Pancreas (tissue), 10 donors: ENCODE results near the gene COG6. TPM values are rescaled to one million over a fixed set of nuclear protein-coding genes. Genes with fewer than 3 reads are reported as not detected.

ENCODE experiments used
- ATAC-seq, 4 donors: fragments of 200-7000 bp; cut with Tn5 transposase; one replicate each; pipeline versions ENCODE4 v1.8.0 to v1.9.1; 2020; ENCODE audit warnings: mild to moderate bottlenecking in 4 of 4, moderate library complexity in 4 of 4
- DNase-seq, 6 donors: peaks; one replicate each; pipeline ENCODE4 v3.0.0-alpha.2; 2020
- FAIRE-seq: peaks from 2 replicates; lab custom pipeline; 2012; peaks lifted over from hg19 to GRCh38; lab: Jason Lieb, UNC
- H3K27ac ChIP-seq, 4 donors: fragments of 200-600 bp; sonication (generic); 1 replicate in 3 of 4; 2 replicates in 1 of 4; pipeline versions ENCODE4 v1.5.0 to v1.8.0; 2020
- H3K27me3 ChIP-seq, 4 donors: fragments of 200-600 bp; one replicate each; pipeline ENCODE4 v1.8.0; 2021
- H3K36me3 ChIP-seq, 3 donors: fragments of 200-600 bp; sonication (generic) in 1 of 3; one replicate each; pipeline versions ENCODE4 v1.5.0 to v1.8.0; 2020 to 2021
- H3K4me1 ChIP-seq, 3 donors: fragments of 200-600 bp; one replicate each; pipeline ENCODE4 v1.8.0; 2021
- H3K4me3 ChIP-seq, 4 donors: fragments of 200-600 bp; sonication (generic) in 2 of 4; one replicate each; pipeline versions ENCODE4 v1.5.0 to v1.8.0; 2020 to 2021
- H3K9me3 ChIP-seq, 4 donors: fragments of 200-600 bp; one replicate each; pipeline ENCODE4 v1.8.0; 2021
- CTCF ChIP-seq, 4 donors: fragments of 200-600 bp; sonication (generic) in 3 of 4; IDR thresholded peaks; one replicate each; pipeline versions ENCODE4 v1.5.0 to v1.8.0; 2021; ENCODE audit warnings: antibody characterized with exemption in 4 of 4
- WGBS, 2 donors: extraction: QIAGEN DNeasy Blood & Tissue Kit; methylation state at CpG; one replicate each; pipeline ENCODE4 v1.1.7; 2013; 5-methylcytosine and 5-hydroxymethylcytosine counted together
- intact Hi-C, 3 donors: fragments of 100-400 bp; cut with DNase I; formaldehyde crosslinking; loops; one replicate each; pipeline versions ENCODE4 v1.11.1 to v1.14.2; 2022
- polyA plus RNA-seq, 2 donors: library from polyadenylated mRNA; stranded (reverse); fragments of 200-250 nt; gene quantifications; one replicate each; pipeline ENCODE4 v1.2.3, GENCODE V29; 2013
- total RNA-seq, 6 donors: library from RNA; stranded (reverse); fragmentation: NEBNext Ultra II Directional in 4 of 6; extraction: Animal tissue kit (Norgen Biotek cat#: 25700) in 4 of 6; gene quantifications; one replicate each; pipeline versions ENCODE4 v1.2.1 to v1.2.4, GENCODE V29; 2021 to 2023
- donor health status: healthy with polysubstance abuse.
- donor health status: DM: no; HTN: no; CAD: no; lungs with moderate emphysema.
- donor health status: DM: no; HTN: no; CAD: no.
- donor health status: control.
- donor health status: control.
- donor health status: Bipolar disorder and iron deficiency.
- donor health status: DM: yes; HTN: yes; CAD: no.
- donor health status: DM: no; HTN: no; CAD: no.
- donor health status: DM: no; HTN: no; CAD: no.
- donor health status: DM: yes; HTN: yes; CAD: no.

Gene COG6
- total and polyA plus RNA-seq, 8 donors = 6.7 to 30.7 (median 25.9) TPM

DNA sequence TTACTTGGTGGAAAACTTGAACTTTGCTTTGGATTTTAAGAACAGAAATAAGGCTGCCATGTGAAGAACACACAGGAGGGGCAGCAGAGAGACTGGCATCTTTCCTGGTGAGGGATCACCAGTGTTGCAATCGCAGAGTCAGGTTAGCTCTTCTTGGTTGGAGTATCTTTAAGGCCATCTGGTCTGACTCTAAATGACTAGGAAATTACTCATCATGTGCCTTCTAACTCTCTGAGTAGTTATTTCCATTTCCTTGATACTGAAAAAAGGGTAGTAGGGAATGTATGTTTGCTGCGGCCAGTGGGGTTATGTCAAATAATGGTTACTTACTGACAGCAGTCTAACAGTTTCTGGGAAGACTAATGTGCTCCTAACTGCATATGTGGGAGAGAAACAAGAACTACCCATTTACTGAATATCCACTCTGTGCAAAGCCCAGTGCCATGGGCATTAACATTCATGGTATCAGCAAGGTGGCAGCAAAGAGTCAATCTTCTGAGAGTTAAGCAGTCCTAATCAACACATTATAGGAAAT lies 122.1 kb downstream of the COG6 start:
- peak in 3 of 4 donors; percentile 25 to 65 (median 47) for ATAC-seq
- Histone ChIP-seq H3K36me3 (no peaks in the 10 kb centered on the region), H3K27me3 (no peaks in the 10 kb centered on the region), H3K27ac (no peak overlapping the region), H3K9me3 (no peaks in the 10 kb centered on the region), H3K4me1 (no peaks in the 10 kb centered on the region), H3K4me3 (no peak overlapping the region)
- TF ChIP-seq CTCF (IDR thresholded peaks at IDR 0.05) = peak in 1 of 4 donors; percentile 14
- no peak for DNase-seq
- intact Hi-C loops = no loop called here
- WGBS, 2 donors = 84 to 92% methylated on average over 2 of the region's 2 CpGs
- no peak for FAIRE-seq

- ATAC-seq (no peak), FAIRE-seq (no peak), DNase-seq (no peak)
- Histone ChIP-seq H3K4me3 (no peak overlapping the region), H3K27me3 (no peaks in the 10 kb centered on the region), H3K9me3 (no peaks in the 10 kb centered on the region), H3K36me3 (no peaks in the 10 kb centered on the region), H3K4me1 (no peaks in the 10 kb centered on the region), H3K27ac (no peak overlapping the region)
- no peak for TF ChIP-seq CTCF (IDR thresholded peaks at IDR 0.05)
- intact Hi-C loops = no loop called here
- WGBS, 2 donors = 82 to 90% methylated on average over 8 of the region's 8 CpGs
Observed at GRCh38 chr13:39779337-39780265, 124.1 kb downstream of the COG6 start.

- 71 to 80% methylated on average over 6 of the region's 6 CpGs for WGBS, 2 donors
- no peak overlapping the region for H3K27ac ChIP-seq
- H3K4me1 ChIP-seq = no peaks in the 10 kb centered on the region
- no peak overlapping the region for H3K4me3 ChIP-seq
- no peak for ATAC-seq
- FAIRE-seq = no peak
- no peak for TF ChIP-seq CTCF (IDR thresholded peaks at IDR 0.05)
- intact Hi-C loops = no loop called here
- H3K27me3 ChIP-seq = no peaks in the 10 kb centered on the region
- DNase-seq = no peak
- no peaks in the 10 kb centered on the region for H3K9me3 ChIP-seq
- no peaks in the 10 kb centered on the region for H3K36me3 ChIP-seq
Observed at GRCh38 chr13:39780711-39781110, 125.2 kb downstream of the COG6 start.

DNA sequence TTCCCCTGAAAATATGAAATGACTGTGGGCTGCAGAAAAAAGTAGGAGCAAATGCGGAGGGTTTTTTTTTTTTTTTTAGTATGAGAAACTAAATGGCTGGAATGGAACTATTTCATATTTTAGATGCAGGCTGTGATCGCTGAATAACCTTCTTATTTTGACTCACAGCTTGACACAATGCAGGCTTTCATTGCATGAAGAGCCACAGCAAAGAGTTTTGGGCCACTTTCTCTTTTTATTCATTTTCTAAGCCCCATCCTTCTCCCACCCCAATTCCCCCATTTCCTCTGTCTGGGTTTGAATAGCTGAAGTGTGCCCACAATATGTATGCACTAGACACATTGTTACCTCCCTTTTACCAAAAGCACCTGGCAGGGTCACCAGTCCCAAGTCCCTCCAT lies 125.9 kb downstream of the COG6 start:
- intact Hi-C loops = no loop called here
- H3K27me3 ChIP-seq = no peaks in the 10 kb centered on the region
- ATAC-seq (no peak), DNase-seq (no peak), FAIRE-seq (no peak)
- no peaks in the 10 kb centered on the region for H3K9me3 ChIP-seq
- no peaks in the 10 kb centered on the region for H3K4me1 ChIP-seq
- H3K4me3 ChIP-seq = no peak overlapping the region
- no peak overlapping the region for H3K27ac ChIP-seq
- TF ChIP-seq CTCF (IDR thresholded peaks at IDR 0.05) = no peak
- no peaks in the 10 kb centered on the region for H3K36me3 ChIP-seq
- WGBS, 2 donors = 91 to 92% methylated on average over 2 of the region's 2 CpGs

GRCh38 chr13:39783051-39783450 lies 127.6 kb downstream of the COG6 start:
- no peak for ATAC-seq
- Histone ChIP-seq H3K36me3 (no peaks in the 10 kb centered on the region), H3K4me1 (no peaks in the 10 kb centered on the region), H3K27ac (no peak overlapping the region), H3K9me3 (no peaks in the 10 kb centered on the region), H3K4me3 (no peak overlapping the region), H3K27me3 (no peaks in the 10 kb centered on the region)
- DNase-seq = no peak
- WGBS, 2 donors = 70 to 82% methylated on average over 1 of the region's 1 CpG
- no peak for FAIRE-seq
- intact Hi-C loops = no loop called here
- TF ChIP-seq CTCF (IDR thresholded peaks at IDR 0.05) = no peak
